Measurements from ENCODE around the gene RHBDL1.

GRCh38 chr16:681746-682427 is 6.4 kb downstream of the RHBDL1 start:
- TF ChIP-seq CTCF (IDR thresholded peaks at IDR 0.05; ENCODE audit: control extremely low read depth in 1 of 3, insufficient read depth in 1 of 3, low read depth in 1 of 3, low read length in 3 of 3), result no peak
- TF ChIP-seq KDM1A (IDR thresholded peaks at IDR 0.05; ENCODE audit: borderline replicate concordance, low read length), result no peak
- no peak for TF ChIP-seq TEAD4 (IDR thresholded peaks at IDR 0.05; ENCODE audit: low read depth, low read length)
- no peak for TF ChIP-seq POLR2A (IDR thresholded peaks at IDR 0.05; ENCODE audit: control extremely low read depth in 1 of 2, low read depth in 2 of 2, low read length in 2 of 2)
- no peak for TF ChIP-seq RXRA (IDR thresholded peaks at IDR 0.05; ENCODE audit: insufficient read depth, low read depth, low read length)
- no peak for TF ChIP-seq EP300 (IDR thresholded peaks at IDR 0.05; ENCODE audit: borderline replicate concordance in 1 of 2, low read depth in 2 of 2, low read length in 2 of 2)
- TF ChIP-seq POLR2AphosphoS5 (IDR thresholded peaks at IDR 0.05; ENCODE audit: low read depth, low read length), result no peak; the same call in 1 of the 2 replicates
- no peak for TF ChIP-seq YY1 (IDR thresholded peaks at IDR 0.05; ENCODE audit: low read depth, low read length)
- no peak for TF ChIP-seq RFX5 (IDR thresholded peaks at IDR 0.05; ENCODE audit: borderline replicate concordance, low read depth, low read length)
- TF ChIP-seq SIN3A (conservative IDR thresholded peaks at IDR 0.05 in 1 of 2, IDR thresholded peaks at IDR 0.05 in 1 of 2; ENCODE audit: low read depth in 1 of 2, low read length in 2 of 2), result no peak
- no peak for TF ChIP-seq BRCA1 (IDR thresholded peaks at IDR 0.05; ENCODE audit: low read depth, low read length)
- TF ChIP-seq CHD2 (IDR thresholded peaks at IDR 0.05; ENCODE audit: low read length), result no peak
- TF ChIP-seq SP2 (IDR thresholded peaks at IDR 0.05; ENCODE audit: low read length), result no peak
